SH-SY5Y (cell line): ENCODE measurements around the gene BCAN.
A peak's percentile ranks its signal among the peaks of the same experiment; 100 is the strongest.

Experiments
- GATA2 ChIP-seq: IDR thresholded peaks from 2 replicates; pipeline ENCODE4 v1.6.1; 2011; ENCODE audit warnings: mild to moderate bottlenecking, low read depth, low read length
- GATA3 ChIP-seq: IDR thresholded peaks from 2 replicates; pipeline ENCODE4 v1.6.1; 2011; ENCODE audit warnings: low read depth, mild to moderate bottlenecking, low read length, moderate library complexity

Gene BCAN

GRCh38 chr1:156647351-156647750 is 5.4 kb downstream of the BCAN start:
- no peak for TF ChIP-seq GATA2
- no peak for TF ChIP-seq GATA3

- TF ChIP-seq GATA2 (no peak), GATA3 (no peak)
Measured at GRCh38 chr1:156648496-156648895, 6.6 kb downstream of the BCAN start.

- TF ChIP-seq GATA2 (no peak), GATA3 (no peak)
Measured at GRCh38 chr1:156648951-156649350, 7.0 kb downstream of the BCAN start.

GRCh38 chr1:156652131-156652991 is 10.4 kb downstream of the BCAN start:
- TF ChIP-seq GATA3 = no peak
- TF ChIP-seq GATA2 = no peak

- TF ChIP-seq GATA3 (no peak), GATA2 (no peak)
Measured at GRCh38 chr1:156652992-156653355, 11.1 kb downstream of the BCAN start.

- TF ChIP-seq GATA3 (no peak), GATA2 (no peak)
Measured at GRCh38 chr1:156654700-156655099, 12.8 kb downstream of the BCAN start.

- TF ChIP-seq GATA2 (peak; percentile 77; the same call in 1 of the 2 replicates), GATA3 (no peak)
Measured at GRCh38 chr1:156655151-156655903, 13.4 kb downstream of the BCAN start.

GRCh38 chr1:156655904-156656516 is 14.1 kb downstream of the BCAN start:
- TF ChIP-seq GATA3 (no peak), GATA2 (no peak)

GRCh38 chr1:156656806-156657740 is 15.2 kb downstream of the BCAN start:
- TF ChIP-seq GATA3 = no peak
- TF ChIP-seq GATA2 = no peak

DNA sequence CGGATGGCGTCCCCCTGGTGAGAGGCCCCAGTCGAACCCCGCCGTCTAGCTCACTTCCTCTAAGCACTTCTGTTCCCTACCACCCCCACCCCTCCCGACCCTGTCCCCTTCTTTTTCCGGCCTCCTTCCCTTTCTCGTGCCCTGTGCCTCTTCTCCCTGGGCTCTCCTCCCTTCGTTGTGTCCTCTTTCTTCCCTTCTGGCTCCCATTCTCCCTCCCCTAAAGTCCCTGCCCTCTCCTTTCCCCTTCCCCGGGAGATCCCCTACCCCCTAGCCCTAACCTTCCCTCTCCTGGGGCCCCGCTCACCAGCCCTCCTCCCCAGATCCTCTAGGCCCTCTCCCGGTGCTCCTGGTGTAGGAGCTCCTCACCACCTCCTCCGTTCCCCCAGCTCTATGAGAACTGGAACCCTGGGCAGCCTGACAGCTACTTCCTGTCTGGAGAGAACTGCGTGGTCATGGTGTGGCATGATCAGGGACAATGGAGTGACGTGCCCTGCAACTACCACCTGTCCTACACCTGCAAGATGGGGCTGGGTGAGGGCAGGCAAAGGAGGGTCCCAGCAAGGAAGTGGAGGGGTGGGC is 15.9 kb downstream of the BCAN start:
- TF ChIP-seq GATA2 (no peak), GATA3 (no peak)

- TF ChIP-seq GATA2 (no peak), GATA3 (no peak)
Measured at GRCh38 chr1:156658496-156658895, 16.6 kb downstream of the BCAN start.

DNA sequence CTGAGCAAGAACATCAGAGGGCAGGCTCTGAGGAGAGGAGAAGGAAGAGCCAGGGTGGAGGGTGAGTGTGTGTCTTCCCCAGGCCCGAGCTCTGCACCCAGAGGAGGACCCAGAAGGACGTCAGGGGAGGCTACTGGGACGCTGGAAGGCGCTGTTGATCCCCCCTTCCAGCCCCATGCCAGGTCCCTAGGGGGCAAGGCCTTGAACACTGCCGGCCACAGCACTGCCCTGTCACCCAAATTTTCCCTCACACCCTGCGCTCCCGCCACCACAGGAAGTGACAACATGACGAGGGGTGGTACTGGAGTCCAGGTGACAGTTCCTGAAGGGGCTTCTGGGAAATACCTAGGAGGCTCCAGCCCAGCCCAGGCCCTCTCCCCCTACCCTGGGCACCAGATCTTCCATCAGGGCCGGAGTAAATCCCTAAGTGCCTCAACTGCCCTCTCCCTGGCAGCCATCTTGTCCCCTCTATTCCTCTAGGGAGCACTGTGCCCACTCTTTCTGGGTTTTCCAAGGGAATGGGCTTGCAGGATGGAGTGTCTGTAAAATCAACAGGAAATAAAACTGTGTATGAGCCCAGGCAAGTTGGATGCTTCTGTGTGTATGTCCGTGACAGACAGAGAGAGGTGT is 17.1 kb downstream of the BCAN start:
- no peak for TF ChIP-seq GATA2
- no peak for TF ChIP-seq GATA3

DNA sequence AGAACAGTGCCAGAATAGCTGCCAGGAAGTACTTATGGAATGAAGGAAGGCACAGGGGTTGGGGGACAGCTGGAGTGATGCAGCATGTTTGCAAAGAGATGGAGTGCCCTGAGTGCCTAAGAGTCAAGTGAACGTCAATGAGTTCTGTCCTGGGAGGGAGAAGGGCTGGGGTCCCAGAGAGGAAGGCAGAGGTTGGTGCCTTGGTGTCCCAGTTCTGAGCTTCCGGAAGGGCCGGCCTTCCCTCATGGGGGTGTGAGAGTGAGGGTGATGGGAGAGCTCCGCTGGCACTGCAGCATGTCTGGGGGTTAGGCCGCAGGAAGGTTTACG is 17.7 kb downstream of the BCAN start:
- no peak for TF ChIP-seq GATA2
- no peak for TF ChIP-seq GATA3
